ENCODE results near the gene SERTAD1. TPM values are rescaled to one million over a fixed set of nuclear protein-coding genes. Genes with fewer than 3 reads are reported as not detected.

Gene SERTAD1
- total RNA-seq, 4 donors from 2014 or later, result 17.3 to 45.7 (median 26.6) TPM

DNA sequence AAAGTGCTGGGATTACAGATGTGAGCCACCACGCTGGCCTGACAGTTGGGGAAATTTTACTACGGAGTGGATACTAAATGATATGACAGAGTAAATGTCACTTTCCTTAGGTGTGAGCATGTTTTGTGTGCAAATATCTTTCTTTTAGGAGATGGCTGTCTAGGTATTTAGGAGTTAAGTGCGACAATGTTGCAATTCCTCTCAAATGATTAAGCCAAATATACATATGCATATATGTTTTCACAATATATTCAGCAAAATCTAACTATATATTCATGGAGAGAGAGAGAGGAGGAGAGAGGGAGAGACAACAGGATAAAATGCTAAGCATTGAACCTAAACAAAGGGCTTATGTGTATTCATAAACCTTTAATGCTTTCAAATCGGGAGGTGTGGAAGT lies 23.7 kb upstream of the SERTAD1 start:
- 92 to 95% methylated on average over 4 of the region's 4 CpGs for WGBS, 2 donors
- no peak for DNase-seq (ENCODE audit: low spot score in 2 of 2)
- TF ChIP-seq POLR2A (IDR thresholded peaks at IDR 0.05), result no peak
- TF ChIP-seq, protein P1, sequence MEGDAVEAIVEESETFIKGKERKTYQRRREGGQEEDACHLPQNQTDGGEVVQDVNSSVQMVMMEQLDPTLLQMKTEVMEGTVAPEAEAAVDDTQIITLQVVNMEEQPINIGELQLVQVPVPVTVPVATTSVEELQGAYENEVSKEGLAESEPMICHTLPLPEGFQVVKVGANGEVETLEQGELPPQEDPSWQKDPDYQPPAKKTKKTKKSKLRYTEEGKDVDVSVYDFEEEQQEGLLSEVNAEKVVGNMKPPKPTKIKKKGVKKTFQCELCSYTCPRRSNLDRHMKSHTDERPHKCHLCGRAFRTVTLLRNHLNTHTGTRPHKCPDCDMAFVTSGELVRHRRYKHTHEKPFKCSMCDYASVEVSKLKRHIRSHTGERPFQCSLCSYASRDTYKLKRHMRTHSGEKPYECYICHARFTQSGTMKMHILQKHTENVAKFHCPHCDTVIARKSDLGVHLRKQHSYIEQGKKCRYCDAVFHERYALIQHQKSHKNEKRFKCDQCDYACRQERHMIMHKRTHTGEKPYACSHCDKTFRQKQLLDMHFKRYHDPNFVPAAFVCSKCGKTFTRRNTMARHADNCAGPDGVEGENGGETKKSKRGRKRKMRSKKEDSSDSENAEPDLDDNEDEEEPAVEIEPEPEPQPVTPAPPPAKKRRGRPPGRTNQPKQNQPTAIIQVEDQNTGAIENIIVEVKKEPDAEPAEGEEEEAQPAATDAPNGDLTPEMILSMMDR (IDR thresholded peaks at IDR 0.05), result no peak
- intact Hi-C loops (cut with DNase I; ENCODE audit: low total_unique reads), result no loop called here
- H3K4me3 ChIP-seq (ENCODE audit: low read depth, poor library complexity, severe bottlenecking), result no peak overlapping the region

DNA sequence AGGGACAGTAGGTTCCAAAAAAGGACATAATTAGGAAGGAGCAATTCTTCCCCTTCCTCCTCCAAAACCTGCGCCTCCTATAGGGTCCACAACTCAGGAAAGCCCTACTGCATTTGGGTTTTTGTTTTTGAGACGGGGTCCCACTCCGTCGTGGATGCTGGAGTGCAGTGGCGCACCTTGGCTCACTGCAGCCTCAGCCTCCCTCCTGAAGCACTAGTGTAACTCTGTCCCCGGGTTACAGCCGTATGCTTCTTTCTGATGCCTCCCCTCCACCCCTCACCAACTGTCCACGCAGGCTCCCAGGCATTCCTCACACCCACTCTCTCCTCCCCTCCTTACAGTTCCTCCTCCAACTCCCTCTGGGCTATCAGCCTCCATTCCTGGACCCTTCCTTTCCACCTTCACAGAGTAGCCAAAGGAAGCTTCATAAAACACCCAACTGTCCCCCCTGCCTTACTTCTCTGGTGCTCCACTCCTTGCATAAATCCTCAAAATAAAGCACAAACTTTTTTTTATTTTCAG lies 20.5 kb upstream of the SERTAD1 start:
- no peak for TF ChIP-seq POLR2A (IDR thresholded peaks at IDR 0.05)
- TF ChIP-seq, protein P1 (IDR thresholded peaks at IDR 0.05), result no peak
- WGBS, 2 donors, result 81% methylated on average over 8 of the region's 8 CpGs
- intact Hi-C loops (cut with DNase I; ENCODE audit: low total_unique reads), result no loop called here

DNA sequence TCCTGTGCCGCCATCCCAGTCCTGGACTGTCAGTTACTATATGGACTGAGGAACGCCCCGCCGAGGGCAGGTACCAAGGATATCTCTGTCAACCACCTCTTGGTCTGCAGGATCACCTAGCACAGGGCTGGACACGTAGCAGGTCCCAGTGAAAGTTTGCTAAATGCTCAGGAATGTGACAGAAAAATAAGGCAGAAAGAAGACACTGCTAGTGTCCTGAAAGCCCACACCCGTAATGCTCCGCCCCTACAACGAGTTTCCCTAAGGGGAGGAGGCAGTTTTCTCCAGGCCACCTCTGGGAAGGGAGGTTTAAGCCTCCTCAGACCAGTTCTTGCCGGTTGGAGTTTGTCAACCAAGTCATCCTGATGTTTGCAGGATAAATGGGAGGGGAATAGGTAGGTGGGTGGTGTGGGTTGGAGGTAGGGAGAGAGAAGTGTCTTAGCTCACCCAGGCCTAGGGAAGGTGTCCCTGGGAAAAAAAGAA lies 20.0 kb upstream of the SERTAD1 start:
- WGBS, 2 donors, result 45 to 51% methylated on average over 9 of the region's 9 CpGs
- no peak for DNase-seq (ENCODE audit: low spot score in 2 of 2)
- H3K4me3 ChIP-seq (ENCODE audit: low read depth, poor library complexity, severe bottlenecking), result no peak overlapping the region
- TF ChIP-seq, protein P1 (IDR thresholded peaks at IDR 0.05), result no peak
- TF ChIP-seq POLR2A (IDR thresholded peaks at IDR 0.05), result no peak
- intact Hi-C loops (cut with DNase I; ENCODE audit: low total_unique reads), result no loop called here

More for the DNA sequence above, 20.5 kb upstream of the SERTAD1 start:
- DNase-seq (ENCODE audit: low spot score in 2 of 2), result no peak
- H3K4me3 ChIP-seq (ENCODE audit: low read depth, poor library complexity, severe bottlenecking), result no peak overlapping the region

DNA sequence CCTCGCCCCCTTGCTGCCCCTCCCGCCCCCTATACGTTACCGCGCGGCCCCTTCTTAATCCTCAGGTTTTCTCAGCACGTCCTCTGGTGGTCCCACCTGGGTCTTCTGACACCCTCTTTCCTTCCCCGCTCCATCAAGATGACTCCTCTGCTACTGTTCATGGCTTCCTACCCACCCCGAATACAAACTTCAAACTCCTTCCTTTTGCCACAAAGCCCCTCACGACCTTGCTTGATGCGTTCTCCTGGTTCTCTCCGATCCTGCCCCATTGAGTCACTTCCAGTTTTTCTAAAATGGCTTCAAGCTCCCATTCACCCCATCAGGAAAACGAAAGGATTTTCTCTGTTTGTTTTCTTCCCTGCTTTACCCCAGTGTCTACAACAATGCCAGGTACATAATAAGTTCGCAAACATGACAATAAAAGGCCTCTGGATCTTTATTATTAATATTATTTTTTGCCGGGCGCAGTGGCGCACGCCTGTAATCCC lies 19.1 kb upstream of the SERTAD1 start:
- intact Hi-C loops (cut with DNase I; ENCODE audit: low total_unique reads), result no loop called here
- WGBS, 2 donors, result 15 to 17% methylated on average over 18 of the region's 18 CpGs
- peak overlapping the region; percentile 90 for H3K4me3 ChIP-seq (ENCODE audit: low read depth, poor library complexity, severe bottlenecking)
- TF ChIP-seq, protein P1 (IDR thresholded peaks at IDR 0.05), result no peak
- TF ChIP-seq POLR2A (IDR thresholded peaks at IDR 0.05), result no peak
- DNase-seq (ENCODE audit: low spot score in 2 of 2), result no peak

DNA sequence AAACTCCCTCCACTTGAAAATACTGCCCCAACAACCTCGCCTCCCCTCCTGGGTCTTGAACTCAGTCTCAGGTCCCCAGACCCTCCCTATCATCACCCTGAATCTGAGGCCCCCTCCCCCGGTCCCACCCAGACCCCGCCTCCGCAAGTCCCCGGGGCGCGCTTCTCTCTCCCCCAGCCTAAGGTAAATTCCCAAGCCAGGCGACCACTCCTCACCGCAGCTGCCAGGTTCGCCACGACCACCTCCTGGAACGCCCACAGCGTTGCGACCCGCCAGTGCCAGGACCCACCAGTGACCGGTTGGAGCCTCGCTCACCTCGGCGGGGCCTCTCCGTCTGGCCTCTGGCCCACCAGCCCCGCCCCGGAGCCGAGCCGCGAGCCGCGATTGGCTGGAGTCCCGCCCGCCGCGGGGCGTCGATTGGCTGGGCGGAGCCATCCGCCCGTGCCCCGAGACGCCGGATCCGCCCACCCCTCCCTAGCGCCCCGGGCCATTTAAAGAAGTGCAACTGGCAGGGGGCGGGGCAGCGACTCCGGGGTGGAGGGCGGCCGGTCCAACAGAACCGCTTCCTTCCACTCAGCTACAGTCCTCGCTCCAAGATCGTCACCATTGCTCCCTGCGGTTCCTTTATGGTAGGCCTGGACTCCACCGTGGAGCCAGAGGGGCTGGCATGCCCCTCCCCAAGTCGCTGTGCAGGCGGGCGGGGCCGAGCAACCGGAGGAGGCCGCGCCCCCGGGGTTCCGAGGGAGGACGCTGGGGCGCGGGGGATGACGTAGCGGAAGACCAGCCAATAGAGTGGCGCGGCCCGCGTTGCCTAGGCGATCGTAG lies 18.4 kb upstream of the SERTAD1 start, which contains the start of gene SERTAD3:
Gene SERTAD3 (minus strand): TSS at position 336 of the 825 bp plus-strand sequence. CDS start 2,255 bp downstream, outside the sequence.
- intact Hi-C loops (cut with DNase I; ENCODE audit: low total_unique reads), result no loop called here
- peak; percentile 96 to 99 for DNase-seq (ENCODE audit: low spot score in 2 of 2)
- WGBS, 2 donors, result 0 to 1% methylated on average over 25 to 35 of the region's 72 CpGs
- TF ChIP-seq, protein P1 (IDR thresholded peaks at IDR 0.05), result peak in 1 of 3 donors; percentile 33
- peak in 1 of 2 donors; percentile 68 for TF ChIP-seq POLR2A (IDR thresholded peaks at IDR 0.05)
- peak within 1 kb of the TSS; percentile 90 for H3K4me3 ChIP-seq (ENCODE audit: low read depth, poor library complexity, severe bottlenecking)

All from lower leg skin (tissue), 4 donors.